Measurements from ENCODE around the gene LRRC4C. TPM values are rescaled to one million over a fixed set of nuclear protein-coding genes. Genes with fewer than 3 reads are reported as not detected.

LRRC4C gene
- polyA plus RNA-seq, 1 of the 3 experiments (the other 2 are of a cell fraction): 0.16 TPM

DNA sequence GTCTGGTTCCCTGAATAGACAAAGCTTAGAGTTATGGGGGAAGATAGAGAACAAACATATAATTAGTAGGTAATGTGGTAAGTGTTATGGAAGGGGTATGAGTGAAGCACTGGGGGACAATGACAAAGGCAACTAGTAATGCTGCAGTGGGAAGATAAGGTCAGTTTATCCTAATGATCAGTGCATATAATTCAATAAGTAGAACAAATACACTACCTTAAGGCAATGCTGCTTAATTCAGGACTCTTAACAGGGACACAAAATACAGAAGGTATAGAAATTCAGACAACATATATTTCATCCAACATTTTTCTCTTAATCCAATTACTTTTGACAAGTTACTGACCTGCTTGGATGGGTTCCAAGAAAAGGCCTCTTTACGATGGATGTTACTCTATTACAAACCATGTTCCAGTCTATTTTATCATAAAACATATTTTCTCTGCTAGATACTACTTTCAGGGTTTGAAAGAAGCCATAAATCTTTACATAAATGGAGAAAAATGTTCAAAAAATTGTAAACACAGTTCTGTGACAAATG lies 1186.2 kb downstream of the LRRC4C start (continued):
- TF ChIP-seq TEAD4 (IDR thresholded peaks at IDR 0.05; ENCODE audit: borderline replicate concordance, insufficient read depth): peak; percentile 17; the same call in 1 of the 2 replicates
- TF ChIP-seq FOSL2 (IDR thresholded peaks at IDR 0.05; ENCODE audit: borderline replicate concordance, low read depth): no peak
- TF ChIP-seq ELF1 (IDR thresholded peaks at IDR 0.05): no peak
- no peak for TF ChIP-seq NRF1 (IDR thresholded peaks at IDR 0.05; ENCODE audit: low read depth, low read length)
- TF ChIP-seq, protein P1, sequence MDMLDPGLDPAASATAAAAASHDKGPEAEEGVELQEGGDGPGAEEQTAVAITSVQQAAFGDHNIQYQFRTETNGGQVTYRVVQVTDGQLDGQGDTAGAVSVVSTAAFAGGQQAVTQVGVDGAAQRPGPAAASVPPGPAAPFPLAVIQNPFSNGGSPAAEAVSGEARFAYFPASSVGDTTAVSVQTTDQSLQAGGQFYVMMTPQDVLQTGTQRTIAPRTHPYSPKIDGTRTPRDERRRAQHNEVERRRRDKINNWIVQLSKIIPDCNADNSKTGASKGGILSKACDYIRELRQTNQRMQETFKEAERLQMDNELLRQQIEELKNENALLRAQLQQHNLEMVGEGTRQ (IDR thresholded peaks at IDR 0.05; ENCODE audit: borderline replicate concordance, low read depth, low read length): no peak
- no peak for TF ChIP-seq YY1 (IDR thresholded peaks at IDR 0.05; ENCODE audit: low read depth)
- peak; percentile 49; the same call in 1 of the 2 replicates for TF ChIP-seq NFIC (IDR thresholded peaks at IDR 0.05; ENCODE audit: borderline replicate concordance)
- no peak for TF ChIP-seq MEF2A (IDR thresholded peaks at IDR 0.05; ENCODE audit: borderline replicate concordance, low read depth)
- TF ChIP-seq RCOR1 (IDR thresholded peaks at IDR 0.05; ENCODE audit: low read length): peak; percentile 64
- no peak for TF ChIP-seq FOXJ3 (CRISPR knock-in tag; IDR thresholded peaks at IDR 0.05)

DNA sequence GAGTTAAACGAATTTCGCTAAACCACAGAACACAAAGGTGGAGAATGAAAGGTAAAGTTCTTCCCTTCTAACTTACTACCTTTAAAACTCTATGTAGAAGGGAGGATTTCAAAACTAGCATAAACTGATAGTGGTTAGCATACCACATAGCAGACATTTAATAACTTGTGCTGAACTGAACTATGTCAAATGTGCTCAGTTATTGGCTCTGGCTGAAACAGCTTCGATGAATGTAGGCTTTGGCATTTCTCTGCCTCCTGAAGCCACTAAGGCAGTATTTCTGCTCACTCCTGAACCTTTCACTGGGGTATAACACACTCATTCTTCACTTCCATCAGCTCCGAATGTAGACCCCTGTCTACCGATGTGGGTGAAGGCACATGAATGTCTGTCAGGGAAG lies 1188.1 kb downstream of the LRRC4C start:
- ChIA-PET CTCF (no interaction called here), POLR2A (no interaction called here)
- peaks cover 12 to 16% of the 10 kb centered on the region in 2 experiments; a peak in 3 of 4 replicates for H3K4me1 ChIP-seq (ENCODE audit: control insufficient read depth in 1 of 2, insufficient read depth in 2 of 2, low read depth in 1 of 2, low read length in 1 of 2)
- no peak overlapping the region for H3K9ac ChIP-seq
- no peak for DNase-seq
- H3K9me3 ChIP-seq: no peaks in the 10 kb centered on the region
- H3K4me2 ChIP-seq: no peak overlapping the region
- H3K27me3 ChIP-seq (ENCODE audit: insufficient read depth): no peaks in the 10 kb centered on the region
- H3K27ac ChIP-seq (ENCODE audit: low read depth in 2 of 2, low read length in 1 of 2): no peak overlapping the region
- no peaks in the 10 kb centered on the region for H3K9me2 ChIP-seq
- 85% methylated on average over 5 of the region's 5 CpGs for WGBS (ENCODE audit: low lambda C conversion rate)
- H3K4me3 ChIP-seq (ENCODE audit: low read depth in 2 of 2, low read length in 1 of 2): no peak overlapping the region
- TF ChIP-seq NFIC (IDR thresholded peaks at IDR 0.05; ENCODE audit: borderline replicate concordance): no peak
- peaks cover 5% of the 10 kb centered on the region for H3F3A ChIP-seq (replicated peaks; ENCODE audit: insufficient read depth)
- H2AFZ ChIP-seq (ENCODE audit: low read depth): no peak overlapping the region
- no peaks in the 10 kb centered on the region for H3K79me2 ChIP-seq (ENCODE audit: insufficient read depth)
- H3K36me3 ChIP-seq (replicated peaks in 1 of 2; ENCODE audit: control insufficient read depth in 1 of 2, insufficient read depth in 2 of 2, low read length in 1 of 2): no peaks in the 10 kb centered on the region
- no peaks in the 10 kb centered on the region for H4K20me1 ChIP-seq (ENCODE audit: insufficient read depth)

DNA sequence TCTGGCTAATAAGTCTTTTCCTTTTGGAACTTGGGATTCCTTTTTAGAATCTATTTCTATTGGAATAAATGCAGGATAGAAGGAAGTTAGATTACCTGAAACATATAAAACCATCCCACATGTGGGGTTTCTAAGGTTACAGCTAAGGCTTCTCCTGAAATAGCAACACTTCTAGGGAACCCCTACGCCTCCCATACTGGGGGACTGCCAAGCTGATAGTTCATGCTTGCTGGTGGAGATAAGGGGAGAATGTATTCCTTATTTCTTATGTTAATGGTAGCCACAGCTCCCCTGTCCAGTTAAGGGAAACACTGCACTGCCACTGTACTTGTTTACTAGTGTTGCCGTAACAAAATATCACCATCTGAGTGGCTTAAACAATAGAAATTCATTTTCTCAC lies 1189.6 kb downstream of the LRRC4C start:
- no peak for DNase-seq
- POLR2A ChIA-PET: no interaction called here
- peaks cover 12 to 21% of the 10 kb centered on the region in 2 experiments; a peak in 3 of 4 replicates for H3K4me1 ChIP-seq (ENCODE audit: control insufficient read depth in 1 of 2, insufficient read depth in 2 of 2, low read depth in 1 of 2, low read length in 1 of 2)
- TF ChIP-seq GATA2 (CRISPR knock-in tag; IDR thresholded peaks at IDR 0.05) (no peak), POLR2AphosphoS5 (IDR thresholded peaks at IDR 0.05; ENCODE audit: low read depth, low read length) (no peak), YY1 (IDR thresholded peaks at IDR 0.05; ENCODE audit: low read depth) (no peak), RXRA (IDR thresholded peaks at IDR 0.05; ENCODE audit: borderline replicate concordance, low read depth) (no peak), SMC3 (IDR thresholded peaks at IDR 0.05; ENCODE audit: low read depth, low read length) (no peak), SIN3A (IDR thresholded peaks at IDR 0.05; ENCODE audit: borderline replicate concordance, low read depth, low read length) (no peak), TCF12 (IDR thresholded peaks at IDR 0.05) (no peak), RAD21 (IDR thresholded peaks at IDR 0.05; ENCODE audit: low read length) (no peak), ELF1 (IDR thresholded peaks at IDR 0.05) (no peak), RCOR1 (IDR thresholded peaks at IDR 0.05; ENCODE audit: low read length) (no peak)
- TF ChIP-seq, protein P2, sequence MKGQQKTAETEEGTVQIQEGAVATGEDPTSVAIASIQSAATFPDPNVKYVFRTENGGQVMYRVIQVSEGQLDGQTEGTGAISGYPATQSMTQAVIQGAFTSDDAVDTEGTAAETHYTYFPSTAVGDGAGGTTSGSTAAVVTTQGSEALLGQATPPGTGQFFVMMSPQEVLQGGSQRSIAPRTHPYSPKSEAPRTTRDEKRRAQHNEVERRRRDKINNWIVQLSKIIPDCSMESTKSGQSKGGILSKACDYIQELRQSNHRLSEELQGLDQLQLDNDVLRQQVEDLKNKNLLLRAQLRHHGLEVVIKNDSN (IDR thresholded peaks at IDR 0.05; ENCODE audit: borderline replicate concordance, low read depth): no peak
- TF ChIP-seq, protein P3, sequence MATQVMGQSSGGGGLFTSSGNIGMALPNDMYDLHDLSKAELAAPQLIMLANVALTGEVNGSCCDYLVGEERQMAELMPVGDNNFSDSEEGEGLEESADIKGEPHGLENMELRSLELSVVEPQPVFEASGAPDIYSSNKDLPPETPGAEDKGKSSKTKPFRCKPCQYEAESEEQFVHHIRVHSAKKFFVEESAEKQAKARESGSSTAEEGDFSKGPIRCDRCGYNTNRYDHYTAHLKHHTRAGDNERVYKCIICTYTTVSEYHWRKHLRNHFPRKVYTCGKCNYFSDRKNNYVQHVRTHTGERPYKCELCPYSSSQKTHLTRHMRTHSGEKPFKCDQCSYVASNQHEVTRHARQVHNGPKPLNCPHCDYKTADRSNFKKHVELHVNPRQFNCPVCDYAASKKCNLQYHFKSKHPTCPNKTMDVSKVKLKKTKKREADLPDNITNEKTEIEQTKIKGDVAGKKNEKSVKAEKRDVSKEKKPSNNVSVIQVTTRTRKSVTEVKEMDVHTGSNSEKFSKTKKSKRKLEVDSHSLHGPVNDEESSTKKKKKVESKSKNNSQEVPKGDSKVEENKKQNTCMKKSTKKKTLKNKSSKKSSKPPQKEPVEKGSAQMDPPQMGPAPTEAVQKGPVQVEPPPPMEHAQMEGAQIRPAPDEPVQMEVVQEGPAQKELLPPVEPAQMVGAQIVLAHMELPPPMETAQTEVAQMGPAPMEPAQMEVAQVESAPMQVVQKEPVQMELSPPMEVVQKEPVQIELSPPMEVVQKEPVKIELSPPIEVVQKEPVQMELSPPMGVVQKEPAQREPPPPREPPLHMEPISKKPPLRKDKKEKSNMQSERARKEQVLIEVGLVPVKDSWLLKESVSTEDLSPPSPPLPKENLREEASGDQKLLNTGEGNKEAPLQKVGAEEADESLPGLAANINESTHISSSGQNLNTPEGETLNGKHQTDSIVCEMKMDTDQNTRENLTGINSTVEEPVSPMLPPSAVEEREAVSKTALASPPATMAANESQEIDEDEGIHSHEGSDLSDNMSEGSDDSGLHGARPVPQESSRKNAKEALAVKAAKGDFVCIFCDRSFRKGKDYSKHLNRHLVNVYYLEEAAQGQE (IDR thresholded peaks at IDR 0.05; ENCODE audit: low read depth, low read length): no peak
- TF ChIP-seq, protein P4, sequence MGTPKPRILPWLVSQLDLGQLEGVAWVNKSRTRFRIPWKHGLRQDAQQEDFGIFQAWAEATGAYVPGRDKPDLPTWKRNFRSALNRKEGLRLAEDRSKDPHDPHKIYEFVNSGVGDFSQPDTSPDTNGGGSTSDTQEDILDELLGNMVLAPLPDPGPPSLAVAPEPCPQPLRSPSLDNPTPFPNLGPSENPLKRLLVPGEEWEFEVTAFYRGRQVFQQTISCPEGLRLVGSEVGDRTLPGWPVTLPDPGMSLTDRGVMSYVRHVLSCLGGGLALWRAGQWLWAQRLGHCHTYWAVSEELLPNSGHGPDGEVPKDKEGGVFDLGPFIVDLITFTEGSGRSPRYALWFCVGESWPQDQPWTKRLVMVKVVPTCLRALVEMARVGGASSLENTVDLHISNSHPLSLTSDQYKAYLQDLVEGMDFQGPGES (IDR thresholded peaks at IDR 0.05; ENCODE audit: low read depth, low read length): no peak
- TF ChIP-seq, protein P5, sequence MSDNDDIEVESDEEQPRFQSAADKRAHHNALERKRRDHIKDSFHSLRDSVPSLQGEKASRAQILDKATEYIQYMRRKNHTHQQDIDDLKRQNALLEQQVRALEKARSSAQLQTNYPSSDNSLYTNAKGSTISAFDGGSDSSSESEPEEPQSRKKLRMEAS (IDR thresholded peaks at IDR 0.05; ENCODE audit: low read depth): no peak

More for the DNA sequence above, 1189.6 kb downstream of the LRRC4C start:
- 83% methylated on average over 2 of the region's 2 CpGs for WGBS (ENCODE audit: low lambda C conversion rate)
- Histone ChIP-seq H3K9me3 (no peaks in the 10 kb centered on the region), H3K4me3 (ENCODE audit: low read depth in 2 of 2, low read length in 1 of 2) (no peak overlapping the region), H3K4me2 (no peak overlapping the region), H3K9me2 (no peaks in the 10 kb centered on the region), H3K9ac (no peak overlapping the region), H3K36me3 (replicated peaks in 1 of 2; ENCODE audit: control insufficient read depth in 1 of 2, insufficient read depth in 2 of 2, low read length in 1 of 2) (no peaks in the 10 kb centered on the region), H3F3A (replicated peaks; ENCODE audit: insufficient read depth) (peaks cover 5% of the 10 kb centered on the region), H3K27ac (ENCODE audit: low read depth in 2 of 2, low read length in 1 of 2) (no peak overlapping the region), H2AFZ (ENCODE audit: low read depth) (no peak overlapping the region), H3K27me3 (ENCODE audit: insufficient read depth) (no peaks in the 10 kb centered on the region), H4K20me1 (ENCODE audit: insufficient read depth) (no peaks in the 10 kb centered on the region), H3K79me2 (ENCODE audit: insufficient read depth) (no peaks in the 10 kb centered on the region)
- CTCF ChIA-PET: interaction anchor here (1.4 kb wide), 1 partner anchor 25 kb away, joined by 5 read pairs; no protein-coding TSS in a partner anchor

Measured in SK-N-SH (cell line).